Osteoblast (primary cell): ENCODE data around the gene TTC39B. TPM values are rescaled to one million over a fixed set of nuclear protein-coding genes. Genes with fewer than 3 reads are reported as not detected.
A peak's percentile ranks its signal among the peaks of the same experiment; 100 is the strongest.

Source experiments
- DNase-seq: peaks from one replicate; pipeline ENCODE4 v3.0.0; 2011; ENCODE audit warnings: low spot score, mixed read lengths; ENCODE audit not compliant: insufficient read length; ENCODE audit errors: missing footprints
- H2AFZ ChIP-seq: 2 replicates; pipeline ENCODE4 v1.6.0; 2011; ENCODE audit warnings: mild to moderate bottlenecking, low read length
- H3K27ac ChIP-seq: 2 replicates; pipeline ENCODE4 v1.5.1; 2011; ENCODE audit warnings: mild to moderate bottlenecking, low read depth, low read length, moderate library complexity
- H3K27me3 ChIP-seq: 2 replicates; pipeline ENCODE4 v1.6.0; 2012; ENCODE audit warnings: mild to moderate bottlenecking, control low read depth, inconsistent platforms, low read length, moderate library complexity; ENCODE audit not compliant: insufficient read depth
- H3K36me3 ChIP-seq: 2 replicates; pipeline ENCODE4 v1.5.1; 2011; ENCODE audit warnings: mild to moderate bottlenecking, low read length, control low read depth, moderate library complexity; ENCODE audit not compliant: insufficient read depth
- H3K4me1 ChIP-seq: 2 replicates; pipeline ENCODE4 v1.5.1; 2011; ENCODE audit warnings: mild to moderate bottlenecking, low read length, control low read depth, moderate library complexity; ENCODE audit not compliant: insufficient read depth
- H3K4me2 ChIP-seq: 2 replicates; pipeline ENCODE4 v1.6.0; 2011; ENCODE audit warnings: mild to moderate bottlenecking, low read length; ENCODE audit not compliant: insufficient read depth
- H3K4me3 ChIP-seq: fragments of 200-600 bp; sonication (generic); 3 replicates; pipeline ENCODE4 v1.5.1; 2012; ENCODE audit warnings: mild to moderate bottlenecking, low read length, inconsistent platforms; ENCODE audit not compliant: insufficient read depth
- H3K79me2 ChIP-seq: 2 replicates; pipeline ENCODE4 v1.6.0; 2012; ENCODE audit warnings: mild to moderate bottlenecking, low read length, control low read depth, inconsistent platforms; ENCODE audit not compliant: insufficient read depth
- H3K9me3 ChIP-seq: 2 replicates; pipeline ENCODE4 v1.5.1; 2011; ENCODE audit warnings: low read depth, low read length, control low read depth
- H4K20me1 ChIP-seq: 2 replicates; pipeline ENCODE4 v1.6.0; 2012; ENCODE audit warnings: mild to moderate bottlenecking, low read length, control low read depth; ENCODE audit not compliant: insufficient read depth
- total RNA-seq: library from RNA; depleted of rRNA; stranded (reverse); fragments of >200 nt; gene quantifications from 2 replicates; pipeline ENCODE4 v1.2.3, GENCODE V29; 2012
- TF ChIP-seq, protein P1 (sequence below): IDR thresholded peaks from 2 replicates; pipeline ENCODE4 v1.5.1; 2011; ENCODE audit warnings: mild to moderate bottlenecking, low read depth, low read length, moderate library complexity; ENCODE audit errors: extremely low read depth

TTC39B gene
- total RNA-seq, 1 donor: 18.5 TPM

GRCh38 chr9:15137089-15137488 is 169.9 kb downstream of the TTC39B start:
- H3K4me3 ChIP-seq: no peak overlapping the region
- peaks cover 8% of the 10 kb centered on the region for H3K4me1 ChIP-seq
- no peaks in the 10 kb centered on the region for H3K27me3 ChIP-seq
- H3K36me3 ChIP-seq: no peaks in the 10 kb centered on the region
- H3K4me2 ChIP-seq: no peak overlapping the region
- H3K27ac ChIP-seq: no peak overlapping the region
- no peaks in the 10 kb centered on the region for H3K9me3 ChIP-seq
- TF ChIP-seq, protein P1, sequence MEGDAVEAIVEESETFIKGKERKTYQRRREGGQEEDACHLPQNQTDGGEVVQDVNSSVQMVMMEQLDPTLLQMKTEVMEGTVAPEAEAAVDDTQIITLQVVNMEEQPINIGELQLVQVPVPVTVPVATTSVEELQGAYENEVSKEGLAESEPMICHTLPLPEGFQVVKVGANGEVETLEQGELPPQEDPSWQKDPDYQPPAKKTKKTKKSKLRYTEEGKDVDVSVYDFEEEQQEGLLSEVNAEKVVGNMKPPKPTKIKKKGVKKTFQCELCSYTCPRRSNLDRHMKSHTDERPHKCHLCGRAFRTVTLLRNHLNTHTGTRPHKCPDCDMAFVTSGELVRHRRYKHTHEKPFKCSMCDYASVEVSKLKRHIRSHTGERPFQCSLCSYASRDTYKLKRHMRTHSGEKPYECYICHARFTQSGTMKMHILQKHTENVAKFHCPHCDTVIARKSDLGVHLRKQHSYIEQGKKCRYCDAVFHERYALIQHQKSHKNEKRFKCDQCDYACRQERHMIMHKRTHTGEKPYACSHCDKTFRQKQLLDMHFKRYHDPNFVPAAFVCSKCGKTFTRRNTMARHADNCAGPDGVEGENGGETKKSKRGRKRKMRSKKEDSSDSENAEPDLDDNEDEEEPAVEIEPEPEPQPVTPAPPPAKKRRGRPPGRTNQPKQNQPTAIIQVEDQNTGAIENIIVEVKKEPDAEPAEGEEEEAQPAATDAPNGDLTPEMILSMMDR: no peak
- no peaks in the 10 kb centered on the region for H4K20me1 ChIP-seq
- no peaks in the 10 kb centered on the region for H3K79me2 ChIP-seq
- no peak overlapping the region for H2AFZ ChIP-seq
- no peak for DNase-seq

GRCh38 chr9:15136646-15137045 is 170.4 kb downstream of the TTC39B start:
- Histone ChIP-seq H3K27me3 (no peaks in the 10 kb centered on the region), H3K9me3 (no peaks in the 10 kb centered on the region), H3K27ac (no peak overlapping the region), H3K4me2 (no peak overlapping the region), H3K36me3 (no peaks in the 10 kb centered on the region), H3K4me1 (peaks cover 8% of the 10 kb centered on the region), H4K20me1 (no peaks in the 10 kb centered on the region), H3K4me3 (no peak overlapping the region), H3K79me2 (no peaks in the 10 kb centered on the region), H2AFZ (no peak overlapping the region)
- DNase-seq: no peak
- TF ChIP-seq, protein P1: no peak

- H3K4me3 ChIP-seq: peak overlapping the region; percentile 72
- DNase-seq: peak; percentile 88
- H3K27ac ChIP-seq: no peak overlapping the region
Measured at GRCh38 chr9:15135164-15135792, 171.7 kb downstream of the TTC39B start.

GRCh38 chr9:15133488-15133887 is 173.5 kb downstream of the TTC39B start:
- TF ChIP-seq, protein P1: no peak
- peaks cover 3% of the 10 kb centered on the region for H3K4me1 ChIP-seq
- H3K9me3 ChIP-seq: no peaks in the 10 kb centered on the region
- no peaks in the 10 kb centered on the region for H3K27me3 ChIP-seq
- no peaks in the 10 kb centered on the region for H3K79me2 ChIP-seq
- no peak overlapping the region for H3K27ac ChIP-seq
- H2AFZ ChIP-seq: no peak overlapping the region
- no peak overlapping the region for H3K4me2 ChIP-seq
- DNase-seq: no peak
- H3K4me3 ChIP-seq: no peak overlapping the region
- H3K36me3 ChIP-seq: no peaks in the 10 kb centered on the region
- no peaks in the 10 kb centered on the region for H4K20me1 ChIP-seq

More at GRCh38 chr9:15135164-15135792, 171.7 kb downstream of the TTC39B start:
- H3K4me2 ChIP-seq: peak overlapping the region; percentile 95
- H3K4me1 ChIP-seq: peaks cover 8% of the 10 kb centered on the region
- no peaks in the 10 kb centered on the region for H3K79me2 ChIP-seq
- no peaks in the 10 kb centered on the region for H3K9me3 ChIP-seq
- TF ChIP-seq, protein P1: peak; percentile 89
- no peaks in the 10 kb centered on the region for H3K27me3 ChIP-seq
- H2AFZ ChIP-seq: peak overlapping the region; percentile 98
- no peaks in the 10 kb centered on the region for H3K36me3 ChIP-seq
- no peaks in the 10 kb centered on the region for H4K20me1 ChIP-seq
